ENCODE data around the gene FANCB. TPM values are rescaled to one million over a fixed set of nuclear protein-coding genes. Genes with fewer than 3 reads are reported as not detected.

The FANCB gene
- total and polyA plus RNA-seq, 2 of the 13 experiments (the other 11 are each of a cell fraction or from before 2014, with no cell fraction given), result 1.0 to 5.8 TPM

- no peaks in the 10 kb centered on the region for H3K79me2 ChIP-seq (ENCODE audit: insufficient read depth, low read length)
- no peak for ATAC-seq
- H3K27me3 ChIP-seq (ENCODE audit: control insufficient read depth in 1 of 2, insufficient read depth in 2 of 2, low read length in 2 of 2), result no peaks in the 10 kb centered on the region
- in situ Hi-C loops (cut with HindIII; ENCODE audit: extremely low pct_ligation_motif_present, low pct_unique_long_range_greater_than_20kb) (no loop called here), intact Hi-C loops (cut with micrococcal nuclease; ENCODE audit: unreplicated experiment) (no loop called here)
- H2AFZ ChIP-seq (ENCODE audit: low read length), result no peak overlapping the region
- no peak for DNase-seq (ENCODE audit: low spot score)
- TF ChIP-seq ATF3 (CRISPR knock-in tag; IDR thresholded peaks at IDR 0.05), result no peak
- no peak for TF ChIP-seq ZNF747 (CRISPR knock-in tag; IDR thresholded peaks at IDR 0.05; ENCODE audit: borderline replicate concordance)
- BruUV-seq (replicated peaks), result no TSS peak
- H4K20me1 ChIP-seq (ENCODE audit: insufficient read depth, low read length), result no peaks in the 10 kb centered on the region
- no peaks in the 10 kb centered on the region; a peak in 1 of 5 replicates for H3K36me3 ChIP-seq (replicated peaks in 1 of 2; ENCODE audit: control insufficient read depth in 1 of 2, insufficient read depth in 2 of 2, low read length in 2 of 2)
- FAIRE-seq, result no peak
- ChIA-PET CTCF (ENCODE audit: low intra/inter-chr PET ratio, low total read pairs) (no interaction called here), POLR2A (no interaction called here)
- no peaks in the 10 kb centered on the region for H3K4me1 ChIP-seq (ENCODE audit: insufficient read depth, low read length)
- H3K9me3 ChIP-seq (ENCODE audit: low read length), result no peaks in the 10 kb centered on the region
- no peak overlapping the region for H3K27ac ChIP-seq (ENCODE audit: extremely low read length, insufficient read depth, low read length)
- H3K9ac ChIP-seq (ENCODE audit: insufficient read depth, low read depth, low read length), result no peak overlapping the region
- H3K4me2 ChIP-seq (ENCODE audit: low read depth, low read length), result no peak overlapping the region
- H3K4me3 ChIP-seq (replicated peaks in 1 of 3; ENCODE audit: insufficient read depth in 1 of 3, low read depth in 2 of 3, low read length in 3 of 3), result no peak overlapping the region
Measured at GRCh38 chrX:14899607-14900006, 26.7 kb upstream of the FANCB start.

DNA sequence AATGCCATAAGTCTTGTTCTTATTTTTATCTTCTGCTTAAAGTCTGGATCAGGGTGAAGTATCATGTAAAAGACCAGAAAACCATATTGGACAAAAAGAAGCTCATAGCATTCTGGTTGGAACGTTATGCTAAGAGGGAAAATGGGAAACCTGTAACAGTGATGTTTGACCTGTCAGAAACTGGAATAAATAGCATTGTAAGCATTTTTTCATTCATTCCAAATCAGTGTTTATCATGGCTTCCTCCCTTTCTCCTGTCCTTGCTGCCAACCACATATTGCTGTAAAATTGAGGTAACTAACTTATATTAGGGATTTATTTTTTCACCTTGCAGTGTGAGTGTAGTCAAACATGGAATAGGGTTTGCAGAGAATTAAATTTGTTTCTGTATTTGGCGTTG is 24.2 kb upstream of the FANCB start:
- Histone ChIP-seq H4K20me1 (ENCODE audit: insufficient read depth, low read length) (no peaks in the 10 kb centered on the region), H3K9me3 (ENCODE audit: low read length) (no peaks in the 10 kb centered on the region), H3K4me3 (replicated peaks in 1 of 3; ENCODE audit: insufficient read depth in 1 of 3, low read depth in 2 of 3, low read length in 3 of 3) (no peak overlapping the region), H3K36me3 (replicated peaks in 1 of 2; ENCODE audit: control insufficient read depth in 1 of 2, insufficient read depth in 2 of 2, low read length in 2 of 2) (no peaks in the 10 kb centered on the region), H3K4me1 (ENCODE audit: insufficient read depth, low read length) (no peaks in the 10 kb centered on the region), H3K79me2 (ENCODE audit: insufficient read depth, low read length) (no peaks in the 10 kb centered on the region), H3K9ac (ENCODE audit: insufficient read depth, low read depth, low read length) (no peak overlapping the region), H2AFZ (ENCODE audit: low read length) (no peak overlapping the region), H3K27me3 (ENCODE audit: control insufficient read depth in 1 of 2, insufficient read depth in 2 of 2, low read length in 2 of 2) (no peaks in the 10 kb centered on the region), H3K4me2 (ENCODE audit: low read depth, low read length) (no peak overlapping the region), H3K27ac (ENCODE audit: extremely low read length, insufficient read depth, low read length) (no peak overlapping the region)
- DNase-seq (ENCODE audit: low spot score), result no peak
- intact Hi-C loops (cut with micrococcal nuclease; ENCODE audit: unreplicated experiment), result no loop called here
- in situ Hi-C loops (cut with HindIII; ENCODE audit: extremely low pct_ligation_motif_present, low pct_unique_long_range_greater_than_20kb), result no loop called here
- FAIRE-seq, result no peak
- CTCF ChIA-PET (ENCODE audit: low intra/inter-chr PET ratio, low total read pairs), result no interaction called here
- POLR2A ChIA-PET, result no interaction called here
- BruUV-seq (replicated peaks), result no TSS peak
- no peak for ATAC-seq
- 95% methylated on average over 2 of the region's 2 CpGs for WGBS (ENCODE audit: low lambda C conversion rate)
- TF ChIP-seq TAF15 (IDR thresholded peaks at IDR 0.05; ENCODE audit: low read depth, low read length, poor library complexity, severe bottlenecking) (no peak), MAFK (conservative IDR thresholded peaks at IDR 0.05 in 1 of 2, IDR thresholded peaks at IDR 0.05 in 1 of 2; ENCODE audit: low read length in 2 of 2) (peak; percentile 44 to 72; a peak in 3 of 4 replicates), MAFF (IDR thresholded peaks at IDR 0.05; ENCODE audit: low read depth, low read length) (peak; percentile 53)
